ENCODE results near the gene PDE6B.

The PDE6B gene

DNA sequence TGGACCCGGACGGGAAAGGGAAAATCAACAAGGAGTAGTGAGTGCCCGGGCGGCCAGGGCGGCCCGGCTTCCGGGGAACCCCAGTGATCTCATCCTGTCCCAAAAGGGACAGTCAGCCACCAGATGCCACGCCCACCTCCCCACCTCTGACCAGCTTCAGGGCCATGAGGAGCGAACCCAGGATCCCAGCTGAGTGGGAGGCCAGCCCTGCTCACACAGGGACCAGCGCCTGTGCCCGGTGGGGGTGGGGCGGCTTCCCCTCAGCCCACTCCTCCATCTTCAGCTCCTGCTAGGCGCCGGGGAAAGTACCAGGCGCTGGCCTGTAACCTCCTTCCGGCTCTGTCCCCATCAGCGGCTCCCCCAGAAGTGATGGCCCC is 55.2 kb downstream of the PDE6B start:
- TF ChIP-seq FOXP2 (optimal IDR thresholded peaks at IDR 0.05; ENCODE audit: borderline replicate concordance, extremely low read depth, extremely low read length, insufficient read depth) (no peak), POLR2AphosphoS5 (IDR thresholded peaks at IDR 0.05; ENCODE audit: low read depth, low read length) (no peak), SIN3A (IDR thresholded peaks at IDR 0.05; ENCODE audit: borderline replicate concordance, insufficient read depth, low read length) (no peak), TAF1 (IDR thresholded peaks at IDR 0.05; ENCODE audit: borderline replicate concordance, insufficient read depth, low read length) (no peak)
- TF ChIP-seq, protein P1, sequence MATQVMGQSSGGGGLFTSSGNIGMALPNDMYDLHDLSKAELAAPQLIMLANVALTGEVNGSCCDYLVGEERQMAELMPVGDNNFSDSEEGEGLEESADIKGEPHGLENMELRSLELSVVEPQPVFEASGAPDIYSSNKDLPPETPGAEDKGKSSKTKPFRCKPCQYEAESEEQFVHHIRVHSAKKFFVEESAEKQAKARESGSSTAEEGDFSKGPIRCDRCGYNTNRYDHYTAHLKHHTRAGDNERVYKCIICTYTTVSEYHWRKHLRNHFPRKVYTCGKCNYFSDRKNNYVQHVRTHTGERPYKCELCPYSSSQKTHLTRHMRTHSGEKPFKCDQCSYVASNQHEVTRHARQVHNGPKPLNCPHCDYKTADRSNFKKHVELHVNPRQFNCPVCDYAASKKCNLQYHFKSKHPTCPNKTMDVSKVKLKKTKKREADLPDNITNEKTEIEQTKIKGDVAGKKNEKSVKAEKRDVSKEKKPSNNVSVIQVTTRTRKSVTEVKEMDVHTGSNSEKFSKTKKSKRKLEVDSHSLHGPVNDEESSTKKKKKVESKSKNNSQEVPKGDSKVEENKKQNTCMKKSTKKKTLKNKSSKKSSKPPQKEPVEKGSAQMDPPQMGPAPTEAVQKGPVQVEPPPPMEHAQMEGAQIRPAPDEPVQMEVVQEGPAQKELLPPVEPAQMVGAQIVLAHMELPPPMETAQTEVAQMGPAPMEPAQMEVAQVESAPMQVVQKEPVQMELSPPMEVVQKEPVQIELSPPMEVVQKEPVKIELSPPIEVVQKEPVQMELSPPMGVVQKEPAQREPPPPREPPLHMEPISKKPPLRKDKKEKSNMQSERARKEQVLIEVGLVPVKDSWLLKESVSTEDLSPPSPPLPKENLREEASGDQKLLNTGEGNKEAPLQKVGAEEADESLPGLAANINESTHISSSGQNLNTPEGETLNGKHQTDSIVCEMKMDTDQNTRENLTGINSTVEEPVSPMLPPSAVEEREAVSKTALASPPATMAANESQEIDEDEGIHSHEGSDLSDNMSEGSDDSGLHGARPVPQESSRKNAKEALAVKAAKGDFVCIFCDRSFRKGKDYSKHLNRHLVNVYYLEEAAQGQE (IDR thresholded peaks at IDR 0.05; ENCODE audit: insufficient read depth in 1 of 2, low read depth in 2 of 2, low read length in 2 of 2): no peak

DNA sequence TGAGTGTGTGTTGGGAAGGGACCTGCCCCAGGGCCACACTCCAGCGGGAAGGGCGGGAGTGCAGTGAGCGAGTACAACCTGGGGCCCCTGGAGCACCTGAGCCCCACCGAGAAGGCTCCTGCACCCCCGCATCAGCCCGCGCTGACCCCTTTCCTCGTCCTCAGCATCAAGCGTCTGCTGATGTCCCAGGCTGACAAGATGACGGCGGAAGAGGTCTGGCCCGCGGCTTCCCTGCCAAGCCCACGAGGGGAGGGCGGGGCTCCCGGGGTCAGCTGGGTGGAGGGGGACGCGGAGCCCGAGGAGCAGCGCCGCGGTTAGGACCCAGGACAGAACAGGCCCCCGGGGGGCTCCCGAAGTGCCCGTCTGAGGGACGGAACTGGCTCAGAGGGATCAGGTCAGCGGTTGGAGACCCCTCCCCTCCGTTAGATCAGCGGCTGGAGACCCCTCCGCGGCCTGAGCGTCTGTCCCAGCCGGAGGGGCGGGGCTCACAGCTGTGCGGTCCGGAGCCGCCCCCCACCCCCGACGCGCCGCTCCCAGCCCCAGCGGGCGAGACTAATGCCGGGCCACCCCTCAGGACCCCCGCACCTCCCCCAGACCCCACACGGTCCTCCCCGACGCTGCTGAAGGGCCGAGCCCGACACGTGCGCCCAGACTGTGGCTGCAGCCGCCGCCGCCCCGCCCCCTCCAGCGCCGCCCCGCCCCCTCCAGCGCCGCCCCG is 55.7 kb downstream of the PDE6B start:
- TF ChIP-seq POLR2AphosphoS5 (IDR thresholded peaks at IDR 0.05; ENCODE audit: low read depth, low read length): no peak
- TF ChIP-seq SIN3A (IDR thresholded peaks at IDR 0.05; ENCODE audit: borderline replicate concordance, insufficient read depth, low read length): no peak
- no peak for TF ChIP-seq TAF1 (IDR thresholded peaks at IDR 0.05; ENCODE audit: borderline replicate concordance, insufficient read depth, low read length)
- TF ChIP-seq, protein P1 (IDR thresholded peaks at IDR 0.05; ENCODE audit: insufficient read depth in 1 of 2, low read depth in 2 of 2, low read length in 2 of 2): no peak
- TF ChIP-seq FOXP2 (optimal IDR thresholded peaks at IDR 0.05; ENCODE audit: borderline replicate concordance, extremely low read depth, extremely low read length, insufficient read depth): no peak

DNA sequence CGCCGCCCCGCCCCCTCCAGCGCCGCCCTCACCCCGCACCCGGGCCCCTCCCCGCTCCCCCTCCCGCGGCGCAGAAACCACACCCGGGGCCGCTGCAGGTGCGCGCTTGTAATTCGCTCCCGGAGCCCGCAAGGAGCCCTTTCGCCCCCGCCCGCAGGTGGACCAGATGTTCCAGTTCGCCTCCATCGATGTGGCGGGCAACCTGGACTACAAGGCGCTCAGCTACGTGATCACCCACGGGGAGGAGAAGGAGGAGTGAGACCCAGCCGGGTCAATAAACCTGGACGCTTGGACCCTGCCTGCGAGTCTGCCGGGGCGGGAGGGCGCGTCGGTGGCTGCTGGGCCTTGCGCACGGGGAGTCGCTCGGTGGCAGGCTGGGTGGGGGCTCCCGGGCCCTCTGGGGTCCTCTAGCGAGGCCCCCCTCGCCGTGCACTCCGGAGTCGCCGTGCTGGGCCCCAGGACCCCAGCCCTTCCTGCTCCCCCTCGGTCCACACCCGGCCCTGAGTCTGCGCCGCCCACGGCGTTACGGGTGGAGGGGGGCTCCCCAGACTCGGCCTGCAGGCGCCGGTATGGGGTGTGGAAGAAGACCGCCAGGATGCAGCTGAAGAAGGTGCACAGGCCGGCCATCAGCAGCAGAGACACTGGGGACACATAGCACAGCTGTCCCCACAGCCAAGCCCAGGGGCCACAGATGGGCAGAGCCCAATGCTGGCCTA is 56.5 kb downstream of the PDE6B start:
- TF ChIP-seq TAF1 (IDR thresholded peaks at IDR 0.05; ENCODE audit: borderline replicate concordance, insufficient read depth, low read length) (no peak), SIN3A (IDR thresholded peaks at IDR 0.05; ENCODE audit: borderline replicate concordance, insufficient read depth, low read length) (no peak), FOXP2 (optimal IDR thresholded peaks at IDR 0.05; ENCODE audit: borderline replicate concordance, extremely low read depth, extremely low read length, insufficient read depth) (no peak)
- TF ChIP-seq, protein P1 (IDR thresholded peaks at IDR 0.05; ENCODE audit: insufficient read depth in 1 of 2, low read depth in 2 of 2, low read length in 2 of 2): no peak

GRCh38 chr4:682490-683172 is 57.3 kb downstream of the PDE6B start:
- TF ChIP-seq FOXP2 (optimal IDR thresholded peaks at IDR 0.05; ENCODE audit: borderline replicate concordance, extremely low read depth, extremely low read length, insufficient read depth) (no peak), SIN3A (IDR thresholded peaks at IDR 0.05; ENCODE audit: borderline replicate concordance, insufficient read depth, low read length) (no peak), POLR2AphosphoS5 (IDR thresholded peaks at IDR 0.05; ENCODE audit: low read depth, low read length) (no peak), TAF1 (IDR thresholded peaks at IDR 0.05; ENCODE audit: borderline replicate concordance, insufficient read depth, low read length) (no peak)
- TF ChIP-seq, protein P1 (IDR thresholded peaks at IDR 0.05; ENCODE audit: insufficient read depth in 1 of 2, low read depth in 2 of 2, low read length in 2 of 2): no peak
